HG03521 (cell line): Measurements from ENCODE around the gene GREM2.

Experiments used
- ATAC-seq: cut with Tn5 transposase; IDR thresholded peaks from one replicate; pipeline ENCODE4 v1.9.1; 2021; ENCODE audit warnings: mild to moderate bottlenecking, moderate library complexity; ENCODE audit not compliant: unreplicated experiment

GREM2 gene

DNA sequence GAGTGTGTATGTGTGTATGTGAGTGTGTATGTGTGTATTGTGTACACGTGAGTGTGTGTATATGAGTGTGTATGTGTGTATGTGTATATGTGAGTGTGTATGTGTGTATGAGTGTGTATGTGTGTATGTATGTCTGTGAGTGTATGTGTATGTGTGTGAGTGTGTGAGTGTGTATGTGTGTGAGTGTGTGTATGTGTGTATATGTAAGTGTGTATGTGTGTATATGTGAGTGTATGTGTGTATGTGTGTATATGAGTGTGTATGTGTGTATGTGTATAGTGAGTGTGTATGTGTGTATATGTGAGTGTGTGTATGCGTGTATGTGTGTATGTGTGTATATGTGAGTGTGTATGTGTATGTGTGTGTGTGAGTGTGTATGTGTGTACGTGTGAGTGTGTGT lies 49.2 kb downstream of the GREM2 start:
- ATAC-seq = no peak

DNA sequence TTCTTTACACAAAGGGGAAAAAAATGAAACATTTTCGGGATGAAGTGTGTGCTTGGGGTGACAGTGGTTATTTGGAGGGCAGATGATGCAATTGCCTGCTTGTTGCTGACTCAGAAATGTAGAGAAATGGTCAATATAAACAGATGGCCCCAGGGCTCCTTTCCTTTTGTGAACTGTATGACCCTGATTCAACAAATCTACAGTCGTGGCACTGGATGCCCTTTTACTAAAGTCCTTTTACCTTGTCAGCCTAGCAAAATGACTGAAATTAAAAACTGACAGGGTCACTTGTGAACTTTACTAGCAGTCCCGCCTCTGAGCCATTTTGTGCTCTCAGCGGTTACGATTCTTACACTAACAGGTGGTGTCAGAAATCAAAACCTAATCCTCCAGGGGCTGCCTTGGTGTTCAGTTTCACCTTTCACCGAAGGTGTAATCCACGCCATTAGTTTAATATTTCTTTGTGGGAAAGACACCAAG lies 49.8 kb downstream of the GREM2 start:
- no peak for ATAC-seq

DNA sequence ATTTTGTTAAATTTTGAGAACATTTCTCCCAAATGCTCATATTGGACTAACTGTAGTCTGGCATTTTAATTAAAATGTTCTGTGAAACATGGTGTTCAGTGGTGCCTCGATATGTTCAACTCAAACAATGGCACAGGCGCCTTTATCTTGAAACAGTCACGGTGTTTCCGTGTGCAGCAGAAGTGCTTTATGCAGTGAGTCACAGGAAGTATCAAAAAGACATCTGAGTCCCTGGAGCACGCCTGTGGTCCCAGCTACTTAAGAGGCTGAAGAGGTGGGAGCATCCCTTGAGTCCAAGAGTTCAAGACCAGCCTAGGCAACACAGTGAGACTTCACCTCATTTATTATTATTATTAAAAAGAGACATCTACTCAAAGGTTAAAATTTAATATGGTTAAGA lies 52.2 kb downstream of the GREM2 start:
- ATAC-seq = no peak

DNA sequence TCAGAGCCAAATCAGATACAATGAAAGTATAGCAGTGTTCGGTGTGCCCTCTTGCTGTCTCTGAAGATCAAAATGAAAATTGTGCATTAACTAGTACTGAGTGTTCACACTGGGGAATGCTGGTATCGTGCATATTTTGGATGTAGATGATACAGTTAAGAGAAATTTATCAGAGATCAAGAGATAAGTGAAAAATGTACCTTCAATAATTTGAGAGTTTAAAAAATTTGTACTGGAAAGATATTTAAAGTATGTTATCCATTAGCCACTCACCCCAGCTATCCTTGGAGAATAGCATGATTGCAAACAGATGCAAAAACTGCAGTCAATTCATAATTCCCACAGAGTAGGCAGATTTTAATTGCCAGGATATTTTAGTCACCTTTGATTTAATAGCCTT lies 56.4 kb downstream of the GREM2 start:
- ATAC-seq = no peak

DNA sequence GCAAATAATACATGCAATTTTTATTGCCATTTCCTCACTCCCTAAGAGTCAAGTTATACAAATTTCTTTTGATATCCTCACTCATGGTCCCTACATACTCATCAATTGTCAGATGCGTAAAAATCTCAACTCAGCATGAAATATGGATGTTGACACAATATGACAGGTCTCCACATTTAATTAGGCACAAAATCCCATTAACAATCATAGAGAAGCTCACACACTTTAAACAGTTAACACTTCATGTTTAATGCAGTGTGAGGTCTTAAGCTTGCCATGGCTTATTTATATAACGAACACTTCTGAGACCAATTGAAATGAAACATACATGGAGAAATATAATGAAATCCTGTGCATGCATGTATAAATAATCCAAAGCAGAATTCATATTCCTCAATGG lies 58.6 kb downstream of the GREM2 start:
- no peak for ATAC-seq

DNA sequence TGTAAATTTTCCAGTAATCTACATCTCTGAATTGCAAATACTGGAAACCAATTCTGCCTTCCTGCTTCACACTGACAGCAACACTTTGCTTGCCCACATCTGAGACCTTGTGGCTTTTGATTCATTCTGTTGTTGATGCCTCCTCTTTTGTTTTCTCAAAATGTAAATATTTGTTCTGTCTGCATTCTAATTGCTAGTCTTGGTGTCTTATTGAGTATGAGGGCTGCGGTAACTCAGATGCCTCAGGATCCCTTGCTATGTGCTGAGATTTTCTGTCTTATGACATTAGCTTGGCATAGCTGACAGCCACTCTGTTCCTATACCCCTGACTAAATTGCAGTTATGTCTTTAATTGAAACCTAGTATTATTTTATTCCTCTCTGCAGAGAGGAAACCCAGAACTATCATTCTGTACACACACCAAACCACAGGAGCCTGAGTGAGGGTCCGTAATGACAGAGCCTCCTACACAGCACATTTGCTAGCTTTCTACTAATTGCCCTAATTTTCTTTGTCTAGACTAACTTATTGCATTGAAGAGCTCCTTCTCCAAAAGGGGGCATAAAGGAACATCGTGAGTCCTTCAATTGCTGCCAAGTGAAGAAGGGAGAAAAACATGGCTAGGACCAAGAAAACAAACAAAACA lies 72.1 kb downstream of the GREM2 start:
- no peak for ATAC-seq

DNA sequence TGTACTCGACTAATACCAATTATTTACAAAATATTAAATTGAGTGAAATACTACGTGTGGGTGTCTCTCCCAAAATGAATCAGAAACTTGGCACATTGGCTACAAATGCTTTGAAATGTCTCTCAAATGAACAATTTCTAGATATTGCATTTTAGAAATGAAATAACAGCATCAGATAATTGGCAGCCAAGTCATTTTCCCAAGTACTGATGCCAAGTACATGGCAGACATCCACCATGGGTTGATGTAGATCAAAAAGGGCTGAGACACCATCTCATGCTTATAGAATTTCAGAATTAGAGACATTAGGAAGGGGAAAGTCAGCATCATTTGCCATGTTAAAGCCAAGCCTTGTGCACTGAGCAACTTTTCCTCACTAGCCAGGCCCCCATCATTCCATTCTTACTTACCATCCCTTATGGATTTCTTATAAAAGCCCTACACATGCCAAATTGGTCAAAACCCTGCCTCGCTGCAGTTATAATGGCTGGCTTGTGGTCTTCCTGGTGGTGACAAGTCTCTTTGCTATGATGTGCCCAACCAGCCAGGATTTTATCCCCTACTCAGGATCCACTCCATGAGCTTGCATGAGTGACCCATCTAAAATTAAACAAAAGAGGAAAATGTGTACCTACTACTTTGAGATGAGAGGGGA lies 73.1 kb downstream of the GREM2 start:
- ATAC-seq = no peak

DNA sequence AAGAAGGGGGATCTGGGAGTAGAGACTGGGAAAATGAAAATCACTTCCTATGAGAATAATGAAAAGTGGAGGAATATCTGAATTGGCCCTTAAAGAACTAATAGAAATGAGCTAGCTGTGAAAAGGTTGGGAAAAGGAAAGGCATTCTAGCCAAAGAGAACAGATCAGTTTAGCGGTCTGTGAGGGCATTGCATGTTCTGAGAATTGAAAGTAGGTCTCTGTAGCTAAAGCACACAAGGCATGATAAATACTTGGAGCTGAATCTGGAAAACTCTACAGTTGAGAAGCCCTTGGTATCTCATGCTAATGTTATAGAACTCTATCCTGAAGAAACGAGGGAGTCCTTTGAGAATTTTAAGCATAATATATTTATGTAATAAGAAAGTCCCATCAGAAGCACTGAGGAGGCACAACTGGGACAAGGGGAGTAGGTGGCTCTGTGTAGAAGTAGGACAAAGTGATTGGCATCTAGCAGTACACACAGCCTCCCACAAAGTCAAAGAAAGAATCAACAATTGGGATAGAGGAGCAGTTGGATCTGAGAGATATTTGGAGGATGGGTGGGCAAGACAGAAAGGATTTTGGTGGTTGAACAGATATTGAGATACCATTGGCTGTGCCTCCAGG lies 78.7 kb downstream of the GREM2 start:
- ATAC-seq = no peak

DNA sequence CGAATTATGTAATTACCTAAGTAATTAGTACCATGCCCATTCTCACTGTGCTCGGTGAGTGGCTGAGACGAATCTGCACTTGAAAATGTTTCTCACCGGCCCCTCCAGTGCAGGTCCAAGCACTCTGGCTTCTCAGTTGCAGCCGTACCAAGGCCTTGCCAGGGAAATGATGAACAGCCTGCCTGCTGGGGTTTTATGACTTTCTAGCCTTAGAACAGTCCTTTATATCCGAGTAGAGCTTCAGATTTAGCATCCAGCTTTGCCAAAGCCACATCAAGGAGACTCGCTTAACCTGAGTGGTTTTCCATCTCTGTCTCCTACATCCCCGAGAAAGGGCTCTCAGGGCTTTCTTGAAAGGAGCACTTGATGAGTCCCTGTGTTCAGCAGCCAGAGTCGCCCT lies 83.4 kb downstream of the GREM2 start:
- ATAC-seq = no peak

DNA sequence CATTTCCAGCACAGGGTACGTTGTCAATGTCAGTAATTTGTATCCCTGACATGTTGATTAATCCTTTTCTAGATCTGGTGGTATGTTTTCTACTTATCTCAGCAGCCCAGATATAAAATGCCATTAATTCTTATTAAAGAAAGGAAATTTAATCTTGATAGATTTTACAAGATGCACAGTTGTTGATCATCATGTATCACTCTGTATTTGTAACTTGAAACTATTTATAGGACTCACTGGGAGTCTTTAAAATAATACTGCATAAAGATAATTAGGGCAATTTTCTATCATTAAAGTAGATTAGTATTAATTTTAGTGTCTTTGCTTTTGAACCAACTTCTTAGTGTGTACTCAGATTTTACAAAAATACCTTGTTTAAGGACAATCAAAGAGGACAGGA lies 84.9 kb downstream of the GREM2 start:
- no peak for ATAC-seq

DNA sequence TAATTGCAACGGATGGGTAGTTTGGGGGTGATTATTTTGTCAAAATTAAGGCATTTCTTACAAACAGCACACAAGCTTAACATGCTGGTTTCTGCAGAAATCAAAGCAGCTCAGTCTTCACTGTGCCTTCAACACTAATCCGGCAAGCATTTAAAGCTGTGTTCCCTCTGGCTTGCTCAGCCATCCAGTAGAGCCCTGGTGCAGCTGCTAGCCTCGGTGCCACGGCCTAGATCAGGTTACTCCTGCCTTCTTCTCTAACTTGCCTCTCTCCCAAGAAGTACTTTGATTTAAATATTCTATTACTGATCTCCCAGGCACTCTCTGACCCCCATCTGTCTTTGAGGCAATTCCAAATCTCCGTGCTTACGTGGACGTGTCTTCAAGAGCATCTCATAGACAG lies 85.6 kb downstream of the GREM2 start:
- no peak for ATAC-seq

DNA sequence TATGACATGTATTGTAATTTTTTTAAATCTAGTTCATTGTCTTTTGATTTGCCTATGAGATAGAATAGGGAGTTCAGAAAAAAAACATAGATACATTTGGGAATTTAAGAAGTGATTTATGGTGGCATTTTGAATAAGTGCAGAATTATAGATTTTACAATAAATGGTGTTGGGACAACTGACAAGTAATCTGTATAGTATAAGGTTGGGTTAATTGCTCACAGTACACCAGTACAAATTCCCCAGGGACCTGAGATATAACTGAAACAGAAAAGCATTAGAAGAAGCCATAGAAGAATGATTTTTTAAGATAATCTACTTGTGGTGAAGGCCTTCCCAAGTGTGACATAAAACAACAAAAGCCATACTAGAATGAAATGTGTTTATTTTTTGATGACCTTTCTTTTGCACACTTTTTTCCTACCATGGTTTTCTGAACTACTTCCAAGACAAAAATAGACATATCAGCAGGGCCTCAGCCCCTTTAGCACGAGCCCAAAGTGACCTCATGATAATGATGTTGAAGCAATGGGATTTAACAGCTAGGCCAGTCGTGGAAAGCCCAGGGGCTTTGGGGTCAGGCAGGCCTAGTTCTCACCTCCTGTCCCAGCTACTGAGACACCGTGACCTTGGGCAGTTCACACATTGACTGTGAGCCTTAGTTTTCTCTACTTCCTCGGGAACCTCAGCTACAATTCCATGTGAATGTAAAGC lies 87.4 kb downstream of the GREM2 start:
- ATAC-seq = no peak

DNA sequence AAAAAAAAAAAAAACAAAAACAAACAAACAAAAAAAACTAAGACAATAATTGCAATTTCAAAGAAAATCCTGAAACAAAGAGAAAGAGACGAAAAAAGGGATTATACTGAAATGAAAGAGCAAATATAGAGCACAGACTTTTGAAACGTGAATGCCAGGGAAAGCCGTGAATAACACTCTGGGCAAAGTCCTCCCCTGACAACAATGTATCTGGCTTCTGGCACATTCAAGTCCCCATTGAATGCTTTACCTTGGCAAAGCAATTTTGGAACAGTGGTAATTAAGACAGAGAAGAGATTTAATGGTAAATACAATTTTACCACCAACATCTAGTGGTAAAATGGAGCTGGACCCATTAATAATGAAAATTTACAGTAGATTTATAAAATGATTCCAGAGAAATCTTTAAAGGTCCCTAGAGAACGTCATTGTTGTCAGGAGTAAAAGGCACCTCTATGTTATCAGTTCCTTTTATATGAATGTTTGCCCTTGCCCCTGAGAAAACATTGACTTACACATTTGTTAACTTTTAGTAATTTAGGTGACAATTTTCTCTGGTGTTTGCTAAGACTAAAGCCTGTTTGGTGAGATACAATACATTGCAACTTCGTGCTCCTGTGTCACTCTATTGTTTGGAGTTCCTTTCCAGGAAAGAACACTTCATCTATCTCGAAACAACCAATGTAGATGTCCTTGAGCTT lies 89.7 kb downstream of the GREM2 start:
- ATAC-seq = no peak

DNA sequence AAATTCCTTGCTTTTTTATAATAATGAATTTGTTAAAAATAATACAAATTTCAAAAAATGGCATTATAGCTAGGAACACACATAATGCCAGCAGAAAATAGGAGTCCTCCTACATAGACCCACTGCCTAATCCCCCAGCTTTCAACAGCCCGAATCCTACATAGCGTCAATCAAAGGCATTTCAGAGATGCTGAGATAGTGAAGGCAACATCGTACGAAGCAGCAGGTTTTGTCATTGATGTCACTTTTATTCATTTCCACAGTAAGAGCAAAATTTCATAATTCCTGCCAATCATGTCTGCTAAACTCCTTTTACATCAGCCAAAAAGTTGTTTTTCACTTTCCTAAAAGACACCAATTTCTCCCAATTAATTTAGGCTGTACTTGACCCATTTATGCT lies 94.1 kb downstream of the GREM2 start:
- no peak for ATAC-seq

DNA sequence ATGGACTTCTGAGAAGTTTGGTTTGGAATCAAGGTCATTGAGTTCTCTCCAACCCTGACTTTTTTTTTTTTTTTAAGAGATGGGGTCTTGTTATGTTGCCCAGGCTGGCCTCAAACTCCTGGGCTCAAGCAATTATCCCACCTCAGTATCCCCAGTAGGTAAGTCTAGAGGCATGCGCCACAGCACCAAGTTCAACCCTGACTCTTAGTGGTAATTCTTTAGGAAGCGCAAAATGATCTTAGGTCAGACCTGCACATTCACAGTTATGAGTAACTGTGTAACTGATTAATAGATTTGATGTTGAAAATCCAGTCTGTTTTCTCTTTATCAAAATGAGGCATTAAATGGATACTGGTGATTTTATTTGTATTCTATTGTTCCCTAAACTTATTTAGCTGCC lies 95.9 kb downstream of the GREM2 start:
- no peak for ATAC-seq

DNA sequence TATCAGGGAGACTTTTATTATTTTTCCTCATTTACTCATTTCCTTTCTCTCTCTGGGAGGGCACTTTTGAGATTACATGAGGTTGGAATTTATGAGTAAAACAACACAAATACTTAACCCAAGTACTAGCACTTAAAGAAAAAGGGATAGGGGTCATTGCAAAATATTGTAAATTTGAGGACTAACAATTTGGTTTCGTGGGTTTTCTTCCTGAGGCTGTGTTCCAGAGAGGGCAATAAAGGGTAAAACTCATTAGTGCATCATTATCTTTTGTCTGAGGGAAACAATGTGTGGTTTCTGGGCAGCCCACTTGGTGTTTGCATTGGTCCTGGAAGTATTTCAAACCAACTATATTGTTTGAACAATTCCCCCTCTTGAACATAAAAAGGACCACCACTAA lies 96.5 kb downstream of the GREM2 start:
- ATAC-seq = no peak

DNA sequence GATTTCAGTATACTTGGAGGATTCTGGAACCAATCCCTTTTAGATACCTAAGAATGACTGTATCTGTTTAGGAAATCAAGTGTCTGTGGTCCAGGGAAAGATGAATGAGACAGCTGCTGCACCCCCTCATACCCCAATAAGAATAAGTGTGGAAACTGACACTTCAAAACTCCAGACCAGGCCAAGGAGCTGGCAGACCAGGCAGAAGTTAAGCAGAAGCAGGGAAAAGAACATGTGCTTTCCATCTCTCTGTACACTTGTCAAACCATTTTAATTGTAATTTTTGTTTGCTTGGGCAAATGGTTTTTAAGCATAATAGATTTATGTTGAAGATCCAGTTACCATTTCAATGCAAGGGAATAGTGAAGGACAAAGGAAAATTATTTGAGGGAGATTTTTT lies 100.2 kb downstream of the GREM2 start:
- no peak for ATAC-seq

DNA sequence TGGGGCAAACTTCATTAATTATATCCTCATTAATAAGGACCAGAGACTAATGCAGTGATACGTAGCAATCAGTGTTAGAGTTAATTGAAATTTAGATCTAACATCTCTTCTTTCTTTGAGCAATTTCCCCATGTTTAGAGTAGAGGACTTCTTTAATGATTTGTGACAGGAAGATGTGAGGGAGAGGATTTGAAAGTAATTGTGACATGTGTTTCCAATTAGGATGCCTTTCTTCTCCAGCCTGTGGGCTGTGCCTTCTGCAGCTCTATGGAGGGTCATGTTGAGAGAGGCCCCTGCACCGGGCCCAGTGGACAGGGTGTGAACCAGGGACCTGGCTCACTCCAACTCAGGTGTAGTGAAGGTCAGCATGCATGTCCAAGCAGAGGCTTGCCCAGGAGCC lies 103.0 kb downstream of the GREM2 start:
- ATAC-seq = no peak

DNA sequence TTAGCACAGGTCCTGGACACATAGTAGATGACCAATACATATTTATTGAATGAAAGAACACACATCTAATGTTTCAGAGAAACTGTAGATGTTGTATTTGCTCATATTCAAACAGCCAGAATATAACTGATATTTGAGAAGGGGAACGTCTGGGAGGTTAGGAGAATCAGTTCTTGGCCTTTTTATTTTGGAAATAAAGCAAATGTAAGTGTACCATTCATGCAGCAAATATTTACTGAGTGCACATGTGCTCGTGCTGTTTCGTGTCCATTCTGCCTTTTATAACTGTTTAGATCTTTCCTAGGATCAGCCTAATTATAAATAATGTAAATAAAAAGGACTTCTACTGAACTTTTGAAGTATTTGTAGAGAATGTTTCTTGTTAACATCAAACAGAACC lies 103.8 kb downstream of the GREM2 start:
- no peak for ATAC-seq

DNA sequence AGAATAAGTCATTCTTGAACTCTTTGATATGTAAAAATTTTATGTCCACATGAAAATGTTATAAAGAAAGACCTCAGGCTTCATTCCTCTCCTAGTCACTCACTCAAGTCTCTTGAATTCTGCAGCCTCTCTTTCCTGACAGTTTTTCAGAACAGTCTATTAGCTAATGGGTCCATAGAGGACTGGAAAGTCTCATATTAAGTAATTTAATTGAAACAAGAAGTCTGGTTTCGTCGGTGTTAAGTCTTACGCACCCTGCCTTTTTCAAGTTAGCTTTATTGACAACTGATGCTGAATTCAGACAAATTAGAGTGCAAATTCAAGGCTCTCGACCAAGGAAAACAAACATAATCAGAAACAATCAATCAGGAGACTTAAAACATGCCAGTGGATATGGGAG lies 105.8 kb downstream of the GREM2 start:
- no peak for ATAC-seq

DNA sequence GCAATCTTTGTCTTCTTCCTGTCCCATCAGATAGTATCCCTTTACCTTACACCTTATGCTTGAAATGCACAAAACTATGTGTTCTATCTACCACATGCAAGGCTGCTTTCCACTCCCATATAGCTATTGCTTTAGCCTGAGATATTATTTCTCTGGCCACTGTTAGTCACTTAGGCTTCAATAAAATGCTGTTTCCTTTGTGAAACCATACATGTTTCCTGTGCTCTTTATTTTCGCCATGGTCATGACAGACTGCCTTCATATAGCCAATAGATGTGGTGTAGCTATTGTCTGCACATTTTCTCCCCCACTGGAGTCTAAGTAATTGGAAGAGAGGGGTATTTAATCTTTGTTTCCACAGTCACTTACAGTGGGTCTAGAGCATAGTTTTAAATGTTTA lies 108.4 kb downstream of the GREM2 start:
- no peak for ATAC-seq
